G401 (cell line): Measurements from ENCODE around the gene TAF7. TPM values are rescaled to one million over a fixed set of nuclear protein-coding genes. Genes with fewer than 3 reads are reported as not detected.
"Not testable (repeated sequence)": the region's sequence is repeated elsewhere in the genome, so short reads cannot be mapped to it uniquely, and the experiment has no call there.

ENCODE experiments used
- DNase-seq: peaks from one replicate; pipeline ENCODE4 v3.0.0-alpha.2; 2015; ENCODE audit warnings: low spot score
- in situ Hi-C: cut with HindIII; loops from 2 replicates; pipeline ENCODE4 v1.10.0; 2016; ENCODE audit warnings: low sequenced_read_pairs, mixed read lengths
- total RNA-seq: library from RNA; depleted of rRNA; stranded (reverse); fragments of >200 nt; shearing (Covaris generic); gene quantifications from 2 replicates; pipeline ENCODE4 v1.2.3, GENCODE V29; 2014

TAF7 gene
- total RNA-seq, 1 experiment from 2014 or later = 164 TPM

DNA sequence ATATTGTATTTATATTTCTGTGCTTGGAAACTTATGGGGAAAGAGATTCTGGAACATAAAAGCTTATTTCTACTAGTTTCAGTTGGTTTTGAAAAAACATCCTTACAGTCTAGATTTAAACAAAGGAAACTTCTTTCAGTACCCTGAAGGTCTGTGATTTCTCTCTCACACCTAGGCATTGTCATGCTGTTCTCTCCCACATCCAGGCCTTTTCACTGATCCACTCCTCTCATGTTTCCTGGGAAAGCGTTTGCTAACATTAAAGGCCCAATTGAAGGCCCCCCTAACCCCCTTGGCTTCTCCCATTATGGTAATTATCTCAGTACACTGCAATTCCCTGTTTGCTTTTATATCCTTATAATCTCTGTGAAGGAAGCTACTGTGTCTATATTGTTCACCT, 22.2 kb upstream of the TAF7 start:
- in situ Hi-C loops = no loop called here
- no peak for DNase-seq

DNA sequence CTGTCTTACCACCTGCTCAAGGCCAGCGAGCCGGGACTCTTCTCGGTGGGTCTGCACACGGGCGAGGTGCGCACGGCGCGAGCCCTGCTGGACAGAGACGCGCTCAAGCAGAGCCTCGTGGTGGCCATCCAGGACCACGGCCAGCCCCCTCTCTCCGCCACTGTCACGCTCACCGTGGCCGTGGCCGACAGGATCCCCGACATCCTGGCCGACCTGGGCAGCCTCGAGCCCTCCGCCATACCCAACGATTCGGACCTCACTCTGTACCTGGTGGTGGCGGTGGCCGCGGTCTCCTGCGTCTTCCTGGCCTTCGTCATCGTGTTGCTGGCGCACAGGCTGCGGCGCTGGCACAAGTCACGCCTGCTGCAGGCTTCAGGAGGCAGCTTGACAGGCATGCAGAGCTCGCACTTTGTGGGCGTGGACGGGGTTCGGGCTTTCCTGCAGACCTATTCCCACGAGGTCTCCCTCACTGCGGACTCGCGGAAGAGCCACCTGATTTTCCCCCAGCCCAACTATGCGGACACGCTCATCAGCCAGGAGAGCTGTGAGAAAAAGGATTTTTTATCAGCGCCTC, 20.3 kb upstream of the TAF7 start:
- in situ Hi-C loops = not testable (repeated sequence)

DNA sequence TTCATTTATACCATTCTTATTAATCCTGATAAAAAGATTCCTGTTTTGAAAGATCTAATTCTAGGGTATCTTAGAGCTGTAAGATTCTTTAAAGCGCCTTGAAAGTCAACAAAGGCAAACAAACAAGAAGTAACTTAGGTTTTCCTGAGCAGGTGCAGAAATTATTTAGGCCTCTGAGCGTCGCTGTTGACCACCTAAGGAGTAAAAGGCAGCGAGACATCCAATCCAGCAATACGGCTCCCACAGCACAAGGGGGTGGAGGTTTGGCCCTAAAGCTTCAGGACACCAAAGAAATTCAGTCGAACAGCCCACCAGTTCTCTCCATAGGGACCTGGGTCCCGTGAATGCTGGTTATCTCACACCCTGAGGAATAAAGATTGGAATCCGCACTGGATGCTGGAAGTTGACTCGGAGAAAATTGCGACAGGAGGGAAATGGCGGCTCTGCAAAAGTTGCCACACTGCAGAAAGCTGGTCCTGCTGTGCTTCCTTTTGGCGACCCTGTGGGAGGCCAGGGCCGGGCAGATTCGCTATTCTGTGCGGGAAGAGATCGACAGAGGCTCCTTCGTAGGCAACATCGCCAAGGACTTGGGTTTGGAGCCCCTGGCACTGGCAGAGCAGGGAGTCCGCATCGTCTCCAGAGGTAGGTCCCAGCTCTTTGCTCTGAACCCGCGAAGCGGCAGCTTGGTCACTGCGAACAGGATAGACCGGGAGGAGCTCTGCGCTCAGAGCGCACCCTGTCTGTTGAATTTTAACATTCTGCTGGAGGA, 18.1 kb upstream of the TAF7 start, which contains the start of gene PCDHGA2:
PCDHGA2 (plus strand) TSS at position 223 of the 769 bp plus-strand sequence.
- peak; percentile 24 for DNase-seq
- in situ Hi-C loops = no loop called here

More for the DNA sequence above, 20.3 kb upstream of the TAF7 start:
- not testable (repeated sequence) for DNase-seq

DNA sequence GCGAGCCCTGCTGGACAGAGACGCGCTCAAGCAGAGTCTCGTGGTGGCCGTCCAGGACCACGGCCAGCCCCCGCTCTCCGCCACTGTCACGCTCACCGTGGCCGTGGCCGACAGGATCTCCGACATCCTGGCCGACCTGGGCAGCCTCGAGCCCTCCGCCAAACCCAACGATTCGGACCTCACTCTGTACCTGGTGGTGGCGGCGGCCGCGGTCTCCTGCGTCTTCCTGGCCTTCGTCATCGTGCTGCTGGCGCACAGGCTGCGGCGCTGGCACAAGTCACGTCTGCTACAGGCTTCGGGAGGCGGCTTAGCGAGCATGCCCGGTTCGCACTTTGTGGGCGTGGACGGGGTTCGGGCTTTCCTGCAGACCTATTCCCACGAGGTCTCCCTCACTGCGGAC, 12.0 kb upstream of the TAF7 start:
- in situ Hi-C loops = not testable (repeated sequence)

DNA sequence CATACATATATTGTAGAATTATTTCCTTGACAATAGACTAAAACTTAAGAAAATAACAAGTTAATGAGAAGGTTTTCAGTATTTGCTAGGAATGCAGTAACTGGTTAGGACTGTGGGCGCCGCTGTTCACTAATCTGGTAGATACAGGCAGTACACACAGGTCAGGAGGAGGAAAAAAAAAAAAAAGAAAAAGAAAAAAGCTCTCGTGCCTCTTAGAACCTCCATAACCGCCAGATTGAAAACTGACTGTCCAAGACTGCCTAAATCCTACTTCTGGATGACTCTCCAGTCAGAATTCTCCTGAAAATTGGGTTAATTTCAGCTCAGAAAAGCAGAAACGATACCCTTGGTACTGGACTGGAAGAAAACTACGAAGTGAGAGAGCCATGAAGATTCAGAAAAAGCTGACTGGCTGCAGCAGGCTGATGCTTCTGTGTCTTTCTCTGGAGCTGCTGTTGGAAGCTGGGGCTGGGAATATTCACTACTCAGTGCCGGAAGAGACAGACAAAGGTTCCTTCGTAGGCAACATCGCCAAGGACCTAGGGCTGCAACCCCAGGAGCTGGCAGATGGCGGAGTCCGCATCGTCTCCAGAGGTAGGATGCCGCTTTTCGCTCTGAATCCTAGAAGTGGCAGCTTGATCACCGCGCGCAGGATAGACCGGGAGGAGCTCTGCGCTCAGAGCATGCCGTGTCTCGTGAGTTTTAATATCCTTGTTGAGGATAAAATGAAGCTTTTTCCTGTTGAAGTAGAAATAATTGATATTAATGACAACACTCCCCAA, 9.9 kb upstream of the TAF7 start, which contains the start of gene PCDHGA1:
PCDHGA1 (plus strand) TSS at position 216 of the 782 bp plus-strand sequence.
- peak; percentile 14 for DNase-seq
- in situ Hi-C loops = no loop called here

More for the DNA sequence above, 12.0 kb upstream of the TAF7 start:
- DNase-seq = not testable (repeated sequence)

DNA sequence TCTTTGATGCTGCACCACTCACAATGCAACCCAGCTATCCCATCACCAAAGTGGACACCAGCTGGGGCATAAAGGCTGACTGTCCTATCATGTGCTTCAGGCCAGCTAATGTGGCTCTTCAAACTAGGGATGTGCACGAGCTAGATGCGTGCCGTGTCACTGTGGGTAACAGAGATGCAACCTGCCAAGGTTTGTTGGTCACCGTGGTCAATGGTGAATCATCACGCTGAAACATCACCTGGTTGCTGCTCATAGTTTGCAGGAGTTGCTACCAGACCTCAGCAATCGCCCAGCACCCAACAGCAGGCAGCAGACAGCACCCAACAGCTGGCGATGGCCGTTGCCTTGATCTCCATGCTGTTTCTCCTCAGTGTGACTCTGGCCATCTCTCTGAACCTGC, 7.6 kb upstream of the TAF7 start:
- no peak for DNase-seq
- in situ Hi-C loops = no loop called here

DNA sequence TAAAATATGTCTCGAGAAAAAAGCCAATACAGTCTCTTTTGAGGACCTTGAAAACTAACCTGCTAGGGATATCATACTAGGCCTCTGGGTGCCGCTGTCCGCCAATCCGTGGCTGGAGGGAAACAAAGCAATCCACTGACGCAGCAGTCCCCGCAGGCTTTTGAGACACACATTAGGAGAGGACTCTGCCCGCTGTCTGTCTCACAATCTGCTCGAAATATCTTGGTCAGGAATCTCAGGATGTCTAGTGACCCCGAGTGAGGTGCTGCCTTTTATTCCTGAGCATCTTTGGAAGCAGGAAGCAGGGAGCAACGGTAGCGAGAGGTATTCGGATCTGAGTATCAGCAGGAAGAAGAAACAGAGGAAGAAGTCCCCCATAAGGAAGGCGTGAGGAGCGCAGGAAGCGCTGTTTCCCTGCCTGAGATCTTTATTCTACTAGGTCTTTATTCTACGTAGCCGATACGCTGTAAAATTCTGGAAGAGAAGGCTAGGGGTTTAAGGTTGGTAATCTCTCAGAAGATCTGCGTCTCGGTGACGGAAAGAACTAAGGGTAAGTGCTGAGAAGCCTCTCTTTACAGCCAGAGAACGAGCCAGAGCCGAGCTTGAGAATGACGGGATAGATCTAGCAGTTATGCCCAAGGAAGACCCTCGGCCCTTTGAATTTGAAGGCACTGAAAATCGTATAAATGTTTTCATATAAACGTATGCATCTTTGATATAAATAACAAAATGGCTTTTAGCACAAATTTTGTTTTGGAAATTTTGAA, 5.7 kb upstream of the TAF7 start:
- in situ Hi-C loops = no loop called here
- DNase-seq = peak; percentile 85

DNA sequence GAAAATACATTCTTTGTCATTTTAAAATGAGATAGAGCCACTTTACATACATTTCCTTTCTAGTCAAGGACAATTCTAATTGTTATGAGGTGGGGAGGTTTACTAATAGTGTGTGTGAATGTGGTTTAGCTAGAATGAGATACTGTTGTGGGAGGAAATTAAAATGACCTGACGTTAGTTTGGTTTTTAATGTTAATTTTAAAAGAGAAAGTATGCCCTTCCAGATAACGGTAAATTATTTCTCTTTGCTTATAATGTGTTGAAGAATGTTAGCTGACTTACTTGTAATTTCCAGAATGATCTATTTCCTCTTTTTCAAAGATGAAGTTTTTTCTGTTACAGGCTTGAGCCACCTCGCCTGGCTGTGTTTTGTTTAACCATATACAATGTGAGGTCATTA, 1.7 kb upstream of the TAF7 start:
- DNase-seq = no peak
- in situ Hi-C loops = no loop called here

DNA sequence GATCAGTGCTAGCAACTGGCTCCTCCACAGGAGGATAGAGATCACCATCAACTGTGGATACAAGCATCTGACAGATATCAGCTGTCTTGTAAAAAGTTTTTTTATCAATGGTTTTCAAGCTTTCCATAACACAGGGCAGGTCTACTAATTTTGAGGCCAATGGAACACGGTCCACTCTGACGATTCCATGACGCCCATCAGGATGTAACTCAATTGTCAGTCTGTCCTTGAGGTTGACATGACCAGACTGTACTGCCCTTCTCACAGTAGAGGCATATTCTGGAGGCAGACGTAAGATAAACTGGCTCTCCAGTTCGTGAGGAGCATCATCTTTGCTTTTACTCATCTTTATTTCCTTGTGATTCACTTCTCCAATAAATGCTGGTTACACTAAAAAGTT, 885 bp downstream of the TAF7 start:
- no peak for DNase-seq
- in situ Hi-C loops = no loop called here

DNA sequence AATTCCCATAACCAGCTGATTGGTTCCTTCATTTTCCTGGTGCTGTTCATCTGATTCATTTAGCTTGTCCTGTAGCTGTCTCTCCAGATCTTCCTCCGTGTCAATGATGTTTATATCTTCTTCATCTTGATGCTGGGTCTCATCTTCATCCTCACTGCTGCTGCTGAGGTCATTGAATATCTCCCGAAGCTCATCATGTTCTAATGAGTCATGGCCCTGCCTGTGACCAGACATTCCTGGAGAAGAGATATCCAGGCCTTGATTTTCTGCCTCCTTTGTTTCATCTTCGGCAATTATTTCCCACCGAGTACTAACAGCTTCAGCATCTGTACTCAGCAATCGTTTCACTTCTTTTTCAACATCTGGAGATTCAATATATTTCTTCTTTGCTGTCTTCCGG, 1.4 kb downstream of the TAF7 start:
- in situ Hi-C loops = no loop called here
- DNase-seq = no peak

DNA sequence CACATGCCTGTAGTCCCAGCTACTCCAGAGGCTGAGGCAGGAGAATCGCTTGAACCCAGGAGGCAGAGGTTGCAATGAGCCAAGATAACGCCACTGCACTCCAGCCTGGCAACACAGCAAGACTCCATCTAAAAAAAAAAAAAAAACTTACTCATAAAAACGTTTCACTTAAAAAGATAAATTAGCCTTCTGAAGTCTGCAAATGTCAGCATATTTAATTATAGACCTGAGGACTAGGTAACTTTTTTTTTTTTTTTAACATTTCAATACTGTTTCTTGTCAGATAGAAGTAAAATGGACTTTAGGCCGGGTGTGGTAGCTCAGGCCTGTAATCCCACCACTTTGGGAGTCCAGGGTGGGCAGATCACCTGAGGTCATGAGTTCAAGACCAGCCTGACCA, 3.6 kb downstream of the TAF7 start:
- DNase-seq, in situ Hi-C loops: not testable (repeated sequence)

DNA sequence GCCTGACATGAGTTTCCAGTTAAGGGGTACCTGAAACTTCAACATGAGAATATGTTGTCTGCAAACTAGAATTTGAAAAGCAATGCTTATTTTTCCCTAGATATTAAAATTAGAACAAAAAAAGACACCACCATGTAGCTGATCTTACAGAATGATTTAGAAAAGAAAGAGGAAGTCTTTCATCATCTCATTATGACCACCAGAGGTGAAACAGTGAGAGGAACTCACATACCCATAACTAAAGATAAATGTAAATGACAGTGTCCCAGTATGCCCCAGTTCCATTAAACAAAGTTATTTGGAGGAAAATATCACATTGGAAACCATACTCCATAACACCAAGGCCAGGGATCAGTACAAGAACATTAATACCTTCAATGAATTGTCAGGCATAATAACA, 6.9 kb downstream of the TAF7 start:
- DNase-seq = no peak
- in situ Hi-C loops = no loop called here

DNA sequence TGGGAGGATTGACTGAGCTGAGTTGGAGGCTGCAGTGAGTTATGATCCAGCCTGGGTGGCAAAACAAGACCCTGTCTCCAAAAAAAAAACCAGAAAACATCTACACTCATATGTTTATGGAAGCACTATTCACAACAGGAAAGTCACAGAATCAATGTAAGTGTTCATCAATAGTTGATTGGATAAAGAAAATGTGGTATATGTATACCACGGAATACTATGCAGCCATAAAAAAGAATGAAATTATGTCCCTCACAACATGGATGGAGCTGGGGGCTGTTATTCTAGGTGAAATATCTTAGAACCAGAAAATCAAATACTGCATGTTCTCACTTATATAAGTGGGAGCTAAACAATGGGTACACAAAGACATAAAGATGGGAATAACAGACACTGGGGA, 14.0 kb downstream of the TAF7 start:
- in situ Hi-C loops = no loop called here
- DNase-seq = no peak

DNA sequence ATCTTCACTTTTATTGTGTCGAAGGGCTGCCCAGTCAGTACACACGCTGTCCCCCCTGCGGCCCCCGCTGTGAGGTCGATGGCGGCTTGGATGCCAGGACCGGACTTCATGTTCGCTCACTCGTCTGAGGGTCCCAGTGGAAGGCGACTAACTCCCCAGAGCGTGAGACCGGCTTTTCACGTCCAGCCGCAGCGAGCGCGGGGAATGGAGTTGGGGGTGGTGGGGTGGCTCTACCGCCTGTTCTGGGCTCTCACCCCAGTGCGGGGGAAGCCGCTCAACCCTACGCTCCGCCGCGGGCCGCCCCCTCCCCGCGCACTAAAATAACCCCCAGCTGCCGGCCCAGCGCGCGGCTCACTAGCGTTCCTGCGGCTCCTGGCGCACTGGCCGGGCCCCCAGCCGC, 16.8 kb downstream of the TAF7 start, which contains the start of gene SLC25A2:
SLC25A2 (minus strand) TSS at position 294 of the 400 bp plus-strand sequence; CDS start at position 110, 184 bp downstream.
- in situ Hi-C loops = no loop called here
- no peak for DNase-seq

DNA sequence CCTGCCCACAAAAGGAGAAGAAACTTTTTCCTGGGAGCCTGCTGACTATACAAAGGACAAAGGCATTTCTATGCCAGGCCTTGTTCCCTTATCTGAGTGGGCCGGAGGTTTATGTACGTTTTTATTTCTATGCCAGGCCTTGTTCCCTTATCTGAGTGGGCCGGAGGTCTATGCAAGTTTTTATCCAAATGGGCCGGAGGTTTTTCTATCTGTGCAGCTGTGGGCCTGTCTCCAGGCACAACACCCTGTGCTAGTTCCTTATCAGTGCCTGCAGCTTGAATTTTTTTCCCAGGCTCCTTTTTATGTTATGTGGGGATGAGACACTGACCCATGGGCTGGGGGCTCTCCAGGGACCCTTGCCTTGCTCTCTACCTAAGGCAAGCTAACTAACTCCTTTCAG, 22.2 kb downstream of the TAF7 start:
- in situ Hi-C loops = no loop called here
- DNase-seq = no peak

DNA sequence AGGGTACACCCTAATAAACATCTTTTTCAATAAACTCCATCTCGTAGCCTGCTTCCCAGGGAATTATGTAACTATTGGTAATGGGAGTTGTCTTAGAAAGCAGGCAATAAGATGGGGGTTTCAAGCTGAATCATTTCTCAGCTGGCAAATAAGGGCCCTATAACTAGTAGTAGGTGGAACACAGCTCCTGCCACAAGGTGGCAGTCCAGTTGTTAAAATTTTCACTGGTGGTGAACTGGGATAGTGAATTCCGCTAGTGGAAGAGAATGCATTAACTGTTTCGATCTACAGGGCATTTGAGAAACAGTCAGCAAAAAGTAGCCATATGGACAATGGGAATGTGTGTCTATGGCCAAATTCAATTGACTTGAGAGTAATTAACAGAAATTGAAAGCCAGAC, 47.7 kb downstream of the TAF7 start:
- in situ Hi-C loops = no loop called here
- no peak for DNase-seq

DNA sequence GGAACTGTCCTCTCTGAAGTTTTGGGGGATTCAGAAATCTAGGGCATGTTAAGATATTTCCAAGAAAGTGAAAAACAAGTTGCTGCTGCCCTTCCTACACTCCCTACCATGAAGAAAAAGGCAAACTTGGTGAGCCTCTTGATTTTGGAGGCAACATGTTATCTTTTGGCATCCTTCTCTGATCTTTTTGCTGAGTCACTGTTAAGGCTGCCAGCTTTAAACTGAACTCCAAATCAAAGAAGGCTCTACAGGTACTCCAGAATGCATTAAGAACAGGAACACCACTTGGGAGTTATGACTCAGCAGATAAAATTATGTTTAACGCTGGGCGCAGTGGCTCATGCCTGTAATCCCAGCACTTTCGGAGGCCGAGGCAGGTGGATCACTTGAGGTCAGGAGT, 51.4 kb downstream of the TAF7 start:
- no peak for DNase-seq
- in situ Hi-C loops = no loop called here
